ENCODE measurements around the gene PDZD4.
A peak's percentile ranks its signal among the peaks of the same experiment; 100 is the strongest.

PDZD4 gene

DNA sequence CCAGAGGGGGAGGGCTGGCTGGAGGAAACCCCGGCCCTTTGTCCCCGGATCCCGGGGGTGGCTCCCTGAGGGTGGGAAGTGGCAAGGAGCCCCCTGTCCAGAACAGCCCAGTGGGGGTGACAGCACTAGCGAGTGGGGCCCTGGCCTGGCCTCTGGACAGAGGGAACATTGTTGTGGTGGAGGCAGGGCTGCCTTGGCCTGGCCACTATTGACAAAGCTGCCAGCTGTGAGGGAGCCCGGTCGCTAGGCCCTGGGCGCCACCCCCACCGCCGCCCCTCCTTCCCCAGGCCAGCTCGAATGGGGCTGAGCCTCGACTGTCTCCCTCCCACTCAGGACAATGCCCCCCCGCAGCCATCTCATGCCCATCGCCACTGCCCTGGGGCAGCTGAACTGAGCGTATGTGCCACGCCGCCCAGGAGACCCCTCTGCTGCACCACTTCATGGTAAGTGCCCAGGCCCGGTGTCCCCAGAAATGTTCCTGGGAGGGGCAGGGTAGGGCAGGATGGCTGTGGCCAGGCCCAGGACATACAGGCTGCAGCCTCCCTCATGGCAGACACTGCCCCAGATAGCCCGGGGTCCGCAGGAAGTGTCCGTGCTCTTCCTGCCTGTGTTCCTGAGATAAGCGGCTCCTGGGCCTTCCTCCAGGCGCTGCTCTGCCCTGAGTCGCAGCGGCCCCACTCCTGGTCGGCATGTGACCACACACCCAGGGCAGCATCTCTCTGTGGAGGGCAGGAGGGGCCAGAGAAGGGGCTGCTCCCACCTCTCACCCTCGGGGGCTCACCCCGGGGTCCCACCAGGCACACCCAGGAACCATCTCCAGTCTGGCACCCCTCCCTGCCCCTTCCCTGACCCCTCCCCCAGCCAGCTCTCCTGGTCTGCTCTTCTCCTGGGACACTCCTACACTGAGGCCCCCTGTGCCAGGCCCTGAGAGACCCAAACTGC lies 64.9 kb downstream of the PDZD4 start:
- TF ChIP-seq, protein P1, sequence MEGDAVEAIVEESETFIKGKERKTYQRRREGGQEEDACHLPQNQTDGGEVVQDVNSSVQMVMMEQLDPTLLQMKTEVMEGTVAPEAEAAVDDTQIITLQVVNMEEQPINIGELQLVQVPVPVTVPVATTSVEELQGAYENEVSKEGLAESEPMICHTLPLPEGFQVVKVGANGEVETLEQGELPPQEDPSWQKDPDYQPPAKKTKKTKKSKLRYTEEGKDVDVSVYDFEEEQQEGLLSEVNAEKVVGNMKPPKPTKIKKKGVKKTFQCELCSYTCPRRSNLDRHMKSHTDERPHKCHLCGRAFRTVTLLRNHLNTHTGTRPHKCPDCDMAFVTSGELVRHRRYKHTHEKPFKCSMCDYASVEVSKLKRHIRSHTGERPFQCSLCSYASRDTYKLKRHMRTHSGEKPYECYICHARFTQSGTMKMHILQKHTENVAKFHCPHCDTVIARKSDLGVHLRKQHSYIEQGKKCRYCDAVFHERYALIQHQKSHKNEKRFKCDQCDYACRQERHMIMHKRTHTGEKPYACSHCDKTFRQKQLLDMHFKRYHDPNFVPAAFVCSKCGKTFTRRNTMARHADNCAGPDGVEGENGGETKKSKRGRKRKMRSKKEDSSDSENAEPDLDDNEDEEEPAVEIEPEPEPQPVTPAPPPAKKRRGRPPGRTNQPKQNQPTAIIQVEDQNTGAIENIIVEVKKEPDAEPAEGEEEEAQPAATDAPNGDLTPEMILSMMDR (IDR thresholded peaks at IDR 0.05; ENCODE audit: low read depth, low read length, missing control alignments), result no peak
- peak overlapping the region; percentile 48 for H3K4me3 ChIP-seq (replicated peaks; ENCODE audit: low read depth, low read length)
- DNase-seq (ENCODE audit: extremely low read depth, low read depth), result no peak

DNA sequence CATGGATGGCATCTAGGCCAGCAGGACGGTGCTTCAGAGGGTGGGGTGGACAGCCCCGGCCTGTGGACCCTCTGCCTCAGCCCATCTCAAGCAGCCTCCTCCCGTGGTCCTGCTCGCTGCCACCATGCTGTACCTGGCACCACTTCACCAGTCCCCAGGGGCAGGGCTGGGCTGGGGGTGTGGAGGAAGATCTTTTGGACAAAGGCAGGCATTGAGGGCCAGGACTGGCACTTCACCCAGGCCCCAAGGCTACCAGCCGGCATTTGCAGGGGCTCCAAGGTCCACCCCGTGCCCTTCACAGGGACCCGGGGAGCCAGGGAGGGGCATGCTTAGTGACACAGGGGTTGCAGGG lies 65.6 kb downstream of the PDZD4 start:
- no peak for DNase-seq (ENCODE audit: extremely low read depth, low read depth)
- no peak overlapping the region; the same call in 1 of the 2 replicates for H3K4me3 ChIP-seq (replicated peaks; ENCODE audit: low read depth, low read length)
- TF ChIP-seq, protein P1 (IDR thresholded peaks at IDR 0.05; ENCODE audit: low read depth, low read length, missing control alignments), result no peak

DNA sequence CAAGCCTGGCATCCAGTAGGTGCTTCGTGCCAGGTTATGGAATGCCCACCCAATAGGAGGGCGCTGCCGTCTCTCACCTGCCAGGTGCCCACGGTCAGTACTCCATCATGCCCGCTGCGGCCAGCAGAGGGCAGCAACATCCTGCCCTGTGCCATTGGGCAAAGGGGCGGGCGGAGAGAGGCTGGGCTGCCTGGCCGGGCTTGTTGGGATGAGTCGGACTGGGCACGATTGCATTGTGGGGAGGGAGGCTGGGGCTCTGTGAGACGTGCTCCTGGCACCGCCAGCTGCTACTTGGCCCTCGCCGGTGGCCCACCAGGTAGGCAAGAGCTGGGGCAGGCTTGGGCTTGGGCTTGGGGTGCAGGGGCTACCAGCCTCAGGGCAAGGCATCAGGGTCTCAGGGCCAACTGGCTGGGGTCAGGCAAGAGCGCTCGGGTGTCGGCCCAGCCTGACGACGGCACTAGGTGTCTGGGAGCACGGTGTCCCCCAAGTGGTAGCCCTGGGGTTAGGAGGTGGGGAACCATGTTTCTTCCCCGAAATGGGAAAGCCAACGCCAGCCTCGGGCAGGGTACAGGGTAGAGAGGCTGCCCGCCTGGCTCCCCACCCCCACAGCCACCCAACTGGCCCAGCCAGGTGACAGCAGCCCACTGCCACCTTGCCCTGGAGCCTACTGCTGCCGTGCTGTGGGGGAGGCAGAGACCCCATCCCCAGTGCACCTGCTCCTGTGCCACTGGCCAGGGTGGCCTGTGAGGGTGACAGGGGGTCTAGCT lies 66.2 kb downstream of the PDZD4 start, which contains the start of gene PLXNB3:
Gene PLXNB3 (plus strand): TSS at position 261 of the 767 bp plus-strand sequence. CDS start 1,287 bp downstream, outside the sequence.
- H3K4me3 ChIP-seq (replicated peaks; ENCODE audit: low read depth, low read length), result peak within 1 kb of the TSS; percentile 48; the same call in 1 of the 2 replicates
- no peak for DNase-seq (ENCODE audit: extremely low read depth, low read depth)
- TF ChIP-seq, protein P1 (IDR thresholded peaks at IDR 0.05; ENCODE audit: low read depth, low read length, missing control alignments), result peak; percentile 70

DNA sequence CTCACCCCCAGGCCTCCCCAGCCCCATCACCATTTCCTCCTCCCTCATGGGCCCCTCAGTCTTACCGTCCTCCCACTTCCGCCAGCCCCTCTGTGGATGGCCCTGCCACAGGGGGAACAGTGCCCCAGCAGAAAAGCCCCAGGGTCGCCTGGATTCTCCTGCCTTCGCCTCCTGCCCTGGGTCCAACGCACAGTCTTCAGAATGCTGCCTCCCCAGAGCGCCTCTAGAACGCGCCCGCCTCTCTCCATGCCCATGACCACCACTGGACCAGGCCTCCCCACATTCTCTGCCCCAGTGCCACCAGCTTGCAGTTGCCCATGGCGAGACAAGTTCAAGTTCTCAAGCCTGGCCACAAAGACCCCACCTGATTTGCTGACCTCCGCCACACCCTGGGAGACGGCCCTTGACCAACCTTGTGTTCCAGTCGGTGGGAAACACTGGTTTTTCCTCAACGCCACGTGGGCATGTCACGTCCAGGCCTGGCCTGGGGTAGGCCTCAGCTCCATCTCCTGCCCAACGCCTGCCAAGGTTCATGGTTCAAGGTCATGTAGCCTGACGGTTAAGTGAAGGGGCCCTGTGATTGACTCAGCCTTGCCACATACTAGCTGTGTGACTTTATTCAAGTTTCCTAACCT lies 66.9 kb downstream of the PDZD4 start:
- no peak overlapping the region for H3K4me3 ChIP-seq (replicated peaks; ENCODE audit: low read depth, low read length)
- TF ChIP-seq, protein P1 (IDR thresholded peaks at IDR 0.05; ENCODE audit: low read depth, low read length, missing control alignments), result no peak
- no peak for DNase-seq (ENCODE audit: extremely low read depth, low read depth)

DNA sequence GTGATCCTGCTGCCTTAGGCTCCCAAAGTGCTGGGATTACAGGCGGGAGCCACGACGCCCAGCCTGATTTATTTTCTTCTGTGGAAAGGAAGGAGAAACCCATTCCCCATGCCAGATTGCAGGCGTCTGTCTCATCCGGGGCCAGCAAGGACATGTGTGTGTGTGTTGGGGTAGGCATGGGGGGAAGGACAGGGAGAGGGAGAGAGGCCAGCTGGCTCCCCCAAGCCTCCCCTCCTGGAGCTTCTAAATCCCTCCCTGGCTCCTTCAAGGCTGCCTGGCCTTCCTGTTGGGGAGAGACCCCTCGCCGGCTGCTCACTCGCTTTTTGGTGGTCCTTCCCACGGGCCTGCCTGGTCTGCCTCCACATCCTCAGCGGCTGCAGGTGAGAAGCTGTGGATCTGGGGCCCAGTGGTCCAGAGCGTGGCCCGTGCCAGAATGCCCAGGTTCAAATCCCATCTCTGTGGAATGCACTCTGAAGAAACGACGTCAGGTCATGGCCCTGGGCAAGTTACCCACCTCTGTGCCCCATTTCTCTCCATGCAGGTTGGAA lies 67.6 kb downstream of the PDZD4 start:
- no peak overlapping the region for H3K4me3 ChIP-seq (replicated peaks; ENCODE audit: low read depth, low read length)
- DNase-seq (ENCODE audit: extremely low read depth, low read depth), result no peak
- TF ChIP-seq, protein P1 (IDR thresholded peaks at IDR 0.05; ENCODE audit: low read depth, low read length, missing control alignments), result no peak

DNA sequence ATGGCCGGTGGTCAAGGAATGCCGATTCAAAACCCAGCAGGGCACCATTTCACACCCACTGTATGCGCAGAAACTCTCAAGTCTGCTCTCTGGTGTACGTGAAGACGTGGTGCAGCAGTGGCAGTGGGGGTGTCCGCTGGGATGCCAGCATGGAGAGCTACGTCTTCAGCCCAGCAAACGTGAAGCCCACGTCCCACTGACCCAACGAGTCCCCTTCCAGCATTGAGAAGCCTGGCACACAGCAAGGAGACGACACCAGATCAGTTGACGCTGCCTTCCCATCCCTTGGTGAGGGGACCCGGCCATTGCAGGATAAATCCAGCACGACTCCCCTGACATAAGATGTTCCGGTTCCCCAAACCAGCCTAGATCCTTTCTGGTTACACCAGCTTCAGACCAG lies 68.5 kb downstream of the PDZD4 start:
- TF ChIP-seq, protein P1 (IDR thresholded peaks at IDR 0.05; ENCODE audit: low read depth, low read length, missing control alignments), result no peak
- H3K4me3 ChIP-seq (replicated peaks; ENCODE audit: low read depth, low read length), result no peak overlapping the region
- DNase-seq (ENCODE audit: extremely low read depth, low read depth), result no peak

Measured in HFF-Myc (cell line).